ENCODE measurements around the gene IKZF4. TPM values are rescaled to one million over a fixed set of nuclear protein-coding genes. Genes with fewer than 3 reads are reported as not detected.
A peak's percentile ranks its signal among the peaks of the same experiment; 100 is the strongest.

IKZF4 gene
- total RNA-seq, 2 donors from 2014 or later = 3.9 to 9.4 TPM

DNA sequence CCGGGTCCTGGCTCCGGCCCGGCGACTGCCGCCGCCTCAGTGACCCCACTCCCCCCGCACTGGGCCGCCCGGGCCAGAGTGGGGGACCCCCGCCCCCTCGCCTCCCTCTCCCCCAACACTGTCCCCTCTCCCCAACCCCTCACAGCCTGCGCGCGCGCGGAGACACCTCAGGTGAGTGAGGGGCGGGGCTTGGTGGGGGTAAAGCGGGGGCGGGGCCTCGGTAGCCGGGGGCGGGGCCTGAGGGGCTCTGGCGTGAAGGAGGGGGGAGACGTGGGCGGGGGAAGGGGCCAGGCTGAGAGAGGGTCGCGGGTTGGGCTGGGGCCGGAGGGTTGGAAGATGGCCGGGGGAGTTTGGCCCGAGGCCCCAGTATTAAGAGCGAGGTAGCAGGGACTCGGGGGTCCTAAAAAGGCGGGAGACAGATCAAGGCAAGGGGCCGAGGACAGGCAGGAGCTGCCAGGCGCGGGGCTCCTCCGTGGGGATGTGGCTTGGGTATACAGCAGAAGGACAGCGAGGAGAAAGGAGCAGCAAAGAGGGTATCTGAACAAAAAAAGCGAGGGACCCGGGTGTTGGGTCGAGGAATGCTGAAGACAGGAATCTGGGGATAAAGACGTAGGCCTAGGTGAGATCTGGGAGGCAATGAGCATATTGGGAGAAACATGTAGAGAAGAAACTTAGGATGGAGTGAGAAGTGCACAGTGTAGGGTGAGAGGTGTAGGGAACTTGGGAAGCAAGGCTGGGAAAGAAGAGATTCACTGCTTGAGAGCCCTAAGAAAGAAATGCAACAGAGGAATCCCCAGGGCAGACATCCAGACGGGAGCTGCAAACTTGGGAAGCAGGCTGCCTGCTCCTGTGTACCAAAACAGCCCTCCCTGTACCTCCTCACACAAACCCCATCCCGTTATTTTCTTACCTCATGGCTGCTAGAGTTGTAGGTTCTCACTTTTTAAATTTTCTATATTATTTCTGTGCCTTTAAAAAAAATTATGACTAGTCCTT, 13.0 kb upstream of the IKZF4 start:
- peak; percentile 57 to 76 (median 69) for DNase-seq
- Mint-ChIP-seq H3K36me3 (ENCODE audit: low read depth) (no peaks in the 10 kb centered on the region), H3K27ac (peak overlapping the region; percentile 78), H3K27me3 (no peaks in the 10 kb centered on the region), H3K4me3 (peak overlapping the region; percentile 94), H3K4me1 (peaks cover 26% of the 10 kb centered on the region)
- H3K9me3 ChIP-seq (ENCODE audit: control insufficient read depth, low read length, poor library complexity, severe bottlenecking) = no peaks in the 10 kb centered on the region
- peak; percentile 89 for ATAC-seq

DNA sequence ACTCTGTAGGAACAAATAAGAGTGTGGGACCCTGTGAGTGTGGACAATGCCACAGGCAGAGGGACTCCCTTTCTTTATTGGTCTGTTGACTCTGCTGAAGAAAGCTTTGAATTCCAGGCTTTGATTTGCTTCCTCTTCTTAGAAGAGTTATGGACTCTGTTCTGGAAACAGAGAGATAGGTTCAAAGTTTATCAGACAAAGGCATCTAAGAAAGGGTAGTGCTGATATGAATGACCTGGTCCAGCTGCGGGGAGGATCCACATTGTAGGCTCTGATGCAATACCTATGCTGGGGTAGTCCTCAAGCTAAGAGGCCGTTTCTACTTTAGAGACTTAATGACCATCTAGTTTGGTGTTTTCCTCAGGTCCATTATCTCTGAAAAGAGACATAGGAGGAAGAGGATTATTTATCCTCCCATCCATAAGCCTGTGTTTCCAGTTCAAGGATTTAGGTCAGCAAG, 10.7 kb upstream of the IKZF4 start:
- DNase-seq = no peak
- H3K36me3 Mint-ChIP-seq (ENCODE audit: low read depth) = no peaks in the 10 kb centered on the region
- H3K27me3 Mint-ChIP-seq = no peaks in the 10 kb centered on the region
- peaks cover 23% of the 10 kb centered on the region for H3K4me1 Mint-ChIP-seq
- H3K9me3 ChIP-seq (ENCODE audit: control insufficient read depth, low read length, poor library complexity, severe bottlenecking) = no peaks in the 10 kb centered on the region
- H3K27ac Mint-ChIP-seq = no peak overlapping the region
- no peak overlapping the region for H3K4me3 Mint-ChIP-seq
- no peak for ATAC-seq

DNA sequence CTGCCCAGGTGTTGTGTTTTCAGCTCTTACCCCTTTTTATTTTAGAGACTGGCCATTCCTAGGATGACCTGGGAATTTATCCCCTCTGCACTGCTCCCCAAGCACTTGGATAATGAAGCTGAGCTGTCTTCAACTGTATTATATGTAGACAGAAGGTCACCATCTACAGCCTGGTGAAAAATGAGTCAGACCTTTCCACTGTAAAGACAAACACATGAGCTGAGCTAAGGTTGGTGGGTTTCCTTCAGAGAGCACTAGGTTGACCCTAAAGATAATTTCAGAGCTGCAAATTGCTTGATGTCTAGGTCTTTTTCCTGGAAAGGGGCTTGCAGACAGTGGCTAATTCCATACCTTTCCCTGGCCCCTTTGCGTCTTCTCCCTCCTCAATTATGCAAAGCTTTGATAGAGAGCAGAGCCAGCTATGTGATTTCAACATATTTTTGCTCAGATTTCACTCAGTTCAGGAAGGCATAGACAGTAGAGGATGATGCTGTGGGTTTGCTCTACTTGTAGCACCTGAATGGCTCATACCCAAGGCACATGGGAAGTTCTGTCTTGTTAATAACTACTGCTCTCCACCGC, 9.2 kb upstream of the IKZF4 start:
- no peaks in the 10 kb centered on the region for H3K36me3 Mint-ChIP-seq (ENCODE audit: low read depth)
- H3K27me3 Mint-ChIP-seq = no peaks in the 10 kb centered on the region
- no peak overlapping the region for H3K4me3 Mint-ChIP-seq
- no peaks in the 10 kb centered on the region for H3K9me3 ChIP-seq (ENCODE audit: control insufficient read depth, low read length, poor library complexity, severe bottlenecking)
- no peak for DNase-seq
- ATAC-seq = no peak
- H3K4me1 Mint-ChIP-seq = peaks cover 20% of the 10 kb centered on the region
- H3K27ac Mint-ChIP-seq = no peak overlapping the region

DNA sequence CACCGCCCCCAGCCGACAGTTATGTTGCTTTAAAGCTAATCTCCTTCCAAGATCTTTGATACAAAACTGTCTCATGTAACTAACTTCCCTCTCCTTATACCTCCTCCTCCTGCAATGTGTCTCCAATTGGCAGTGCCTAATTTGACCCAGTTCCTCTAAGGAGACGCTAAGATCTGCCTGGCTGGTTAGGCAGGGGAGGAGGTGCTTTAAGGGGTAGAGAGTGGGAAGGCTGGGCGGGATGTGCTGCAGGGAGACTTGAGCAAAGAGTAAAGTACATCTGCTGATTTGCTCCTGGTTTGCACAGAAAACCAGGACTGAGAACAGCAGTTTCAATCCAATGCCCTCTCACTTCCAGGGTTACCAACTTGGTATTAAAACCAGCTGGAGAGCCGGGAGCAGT, 7.4 kb upstream of the IKZF4 start:
- H3K27me3 Mint-ChIP-seq = no peaks in the 10 kb centered on the region
- H3K27ac Mint-ChIP-seq = no peak overlapping the region
- no peak for DNase-seq
- H3K4me1 Mint-ChIP-seq = peaks cover 9% of the 10 kb centered on the region
- ATAC-seq = no peak
- no peak overlapping the region for H3K4me3 Mint-ChIP-seq
- H3K9me3 ChIP-seq (ENCODE audit: control insufficient read depth, low read length, poor library complexity, severe bottlenecking) = no peaks in the 10 kb centered on the region
- no peaks in the 10 kb centered on the region for H3K36me3 Mint-ChIP-seq (ENCODE audit: low read depth)

DNA sequence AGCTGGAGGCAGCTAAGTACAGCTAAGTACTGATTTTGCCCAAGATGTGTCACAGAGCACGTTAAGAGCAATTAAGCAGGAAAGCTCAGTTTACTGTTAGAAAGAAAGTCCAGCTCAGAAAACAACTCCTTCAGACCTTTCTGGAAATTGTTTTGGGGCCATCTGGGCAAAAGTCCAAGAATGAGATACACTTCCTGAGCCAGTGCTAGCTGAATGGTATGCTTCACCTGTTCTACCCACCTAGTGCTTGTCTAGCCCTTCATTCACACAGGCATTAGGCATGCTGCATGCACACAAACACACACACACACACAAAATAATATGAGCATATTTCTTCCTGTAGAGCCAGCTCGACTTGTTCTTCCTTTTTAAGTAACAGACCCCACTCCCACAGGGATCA, 6.6 kb upstream of the IKZF4 start:
- Mint-ChIP-seq H3K4me3 (no peak overlapping the region), H3K27ac (peak overlapping the region; percentile 19), H3K36me3 (ENCODE audit: low read depth) (no peaks in the 10 kb centered on the region), H3K27me3 (no peaks in the 10 kb centered on the region), H3K4me1 (peaks cover 5% of the 10 kb centered on the region)
- ATAC-seq (no peak), DNase-seq (no peak)
- H3K9me3 ChIP-seq (ENCODE audit: control insufficient read depth, low read length, poor library complexity, severe bottlenecking) = no peaks in the 10 kb centered on the region

DNA sequence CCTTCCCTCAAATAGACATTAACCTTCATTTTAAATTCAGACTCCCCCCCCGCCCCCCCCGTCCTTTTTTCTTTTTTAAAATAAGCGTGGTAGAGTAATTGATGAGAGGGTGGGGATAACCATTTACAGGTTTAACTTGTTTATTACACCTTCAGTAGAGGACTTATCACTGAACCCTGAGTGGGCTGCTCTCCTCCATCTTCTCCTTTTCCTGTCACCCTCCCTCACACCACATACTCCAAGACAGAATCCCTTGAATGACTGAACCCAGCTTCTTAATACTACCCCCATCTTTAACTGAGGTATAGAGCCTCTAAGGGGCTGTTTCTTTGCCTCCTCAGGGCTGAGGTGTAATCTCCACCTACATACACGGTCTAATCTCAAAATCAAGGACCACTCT, 3.7 kb upstream of the IKZF4 start:
- H3K4me1 Mint-ChIP-seq = peaks cover 22% of the 10 kb centered on the region
- H3K36me3 Mint-ChIP-seq (ENCODE audit: low read depth) = peaks cover 2% of the 10 kb centered on the region
- ATAC-seq (no peak), DNase-seq (no peak)
- H3K27me3 Mint-ChIP-seq = no peaks in the 10 kb centered on the region
- no peak overlapping the region for H3K4me3 Mint-ChIP-seq
- no peaks in the 10 kb centered on the region for H3K9me3 ChIP-seq (ENCODE audit: control insufficient read depth, low read length, poor library complexity, severe bottlenecking)
- no peak overlapping the region for H3K27ac Mint-ChIP-seq

DNA sequence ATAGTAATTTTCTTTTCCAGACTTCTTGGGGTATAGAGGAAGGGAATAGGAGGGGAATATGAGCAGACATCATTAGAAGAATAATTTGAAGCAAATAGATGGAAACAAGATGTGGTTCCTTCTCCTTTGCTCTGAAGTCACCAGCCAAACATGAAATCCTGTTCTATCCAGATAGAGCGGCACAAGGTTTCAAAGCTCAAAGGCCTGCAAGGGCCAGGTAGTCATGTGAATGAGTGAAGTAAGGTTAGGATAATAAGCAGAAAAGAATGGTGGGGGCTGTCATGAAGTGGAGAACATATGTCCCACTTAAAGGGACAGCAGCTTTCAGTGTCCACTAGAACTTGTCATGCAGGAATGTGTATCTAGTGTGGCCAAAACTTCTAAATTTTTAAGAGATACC, 2.5 kb upstream of the IKZF4 start:
- Mint-ChIP-seq H3K4me1 (peaks cover 26% of the 10 kb centered on the region), H3K36me3 (ENCODE audit: low read depth) (peaks cover 2% of the 10 kb centered on the region), H3K27me3 (no peaks in the 10 kb centered on the region), H3K27ac (no peak overlapping the region), H3K4me3 (no peak overlapping the region)
- H3K9me3 ChIP-seq (ENCODE audit: control insufficient read depth, low read length, poor library complexity, severe bottlenecking) = no peaks in the 10 kb centered on the region
- ATAC-seq (no peak), DNase-seq (no peak)

DNA sequence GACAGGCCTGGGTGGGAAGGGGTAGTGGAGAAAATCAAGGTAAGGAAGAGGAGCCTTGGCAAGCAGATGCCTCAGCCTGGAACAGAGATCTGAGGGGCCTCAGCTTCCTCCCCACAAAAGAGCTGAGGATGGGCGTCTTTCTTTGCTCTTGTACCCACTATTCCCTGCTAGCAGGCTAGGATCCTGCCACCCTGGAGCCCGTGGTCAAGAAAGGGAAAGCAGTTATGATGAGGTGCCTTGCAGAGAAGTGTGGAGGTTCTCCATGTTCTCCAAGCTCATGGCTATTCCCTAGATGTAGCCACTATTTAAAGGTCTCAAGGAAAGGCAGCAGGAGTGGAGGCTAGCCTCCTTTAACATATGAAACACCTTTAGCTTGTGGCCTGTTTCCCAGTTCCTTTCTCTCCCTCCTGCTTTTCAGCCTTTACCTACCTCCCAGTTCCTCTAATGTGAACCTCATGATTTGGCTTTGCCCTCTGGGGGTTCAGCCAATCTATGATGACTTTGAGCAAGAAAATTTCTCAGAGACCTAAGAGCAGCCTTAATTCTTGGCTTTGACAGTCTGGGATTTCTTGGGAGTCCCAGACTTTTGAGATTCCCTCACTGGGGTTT, 1.1 kb downstream of the IKZF4 start:
- H3K27me3 Mint-ChIP-seq = no peaks in the 10 kb centered on the region
- ATAC-seq = peak; percentile 9
- peaks cover 7% of the 10 kb centered on the region for H3K36me3 Mint-ChIP-seq (ENCODE audit: low read depth)
- peaks cover 31% of the 10 kb centered on the region for H3K4me1 Mint-ChIP-seq
- H3K9me3 ChIP-seq (ENCODE audit: control insufficient read depth, low read length, poor library complexity, severe bottlenecking) = no peaks in the 10 kb centered on the region
- peak overlapping the region; percentile 99 for H3K4me3 Mint-ChIP-seq
- peak overlapping the region; percentile 97 for H3K27ac Mint-ChIP-seq
- DNase-seq = no peak

DNA sequence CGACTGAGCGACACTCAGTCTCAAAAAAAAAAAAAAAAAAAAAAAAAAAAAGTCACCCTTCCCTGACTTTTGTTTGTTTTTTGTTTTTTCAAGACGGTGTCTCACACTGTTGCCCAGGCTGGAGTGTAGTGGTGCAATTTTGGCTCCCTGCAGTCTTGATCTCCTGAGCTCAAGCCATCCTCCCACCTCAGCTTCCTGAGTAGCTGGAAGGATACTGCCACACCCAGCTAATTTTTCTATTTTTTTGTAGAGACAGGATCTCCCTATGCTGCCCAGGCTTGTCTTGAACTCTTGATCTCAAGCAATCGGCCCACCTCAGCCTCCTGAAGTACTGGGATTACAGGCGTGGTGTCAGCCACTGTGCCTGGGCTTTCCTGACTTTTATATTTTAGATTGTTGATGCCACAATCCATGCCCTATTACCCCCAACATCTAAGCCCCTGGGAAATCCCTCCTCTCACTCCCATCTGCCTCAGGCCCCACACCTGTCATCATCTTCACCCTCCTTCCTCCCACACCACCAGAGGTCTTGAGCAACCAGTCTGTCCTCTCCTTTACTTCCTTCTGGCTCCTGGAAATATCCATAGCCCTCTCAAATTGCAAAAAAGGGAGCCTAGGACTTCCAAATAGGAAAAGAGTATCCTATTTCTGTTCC, 7.8 kb downstream of the IKZF4 start:
- peak overlapping the region; percentile 39 for H3K27ac Mint-ChIP-seq
- ATAC-seq (no peak), DNase-seq (no peak)
- H3K4me3 Mint-ChIP-seq = peak overlapping the region; percentile 62
- H3K27me3 Mint-ChIP-seq = no peaks in the 10 kb centered on the region
- H3K4me1 Mint-ChIP-seq = peaks cover 29% of the 10 kb centered on the region
- H3K36me3 Mint-ChIP-seq (ENCODE audit: low read depth) = peaks cover 9% of the 10 kb centered on the region
- H3K9me3 ChIP-seq (ENCODE audit: control insufficient read depth, low read length, poor library complexity, severe bottlenecking) = no peaks in the 10 kb centered on the region

GRCh38 chr12:56029166-56029519, 8.3 kb downstream of the IKZF4 start:
- ATAC-seq (no peak), DNase-seq (no peak)
- no peaks in the 10 kb centered on the region for H3K9me3 ChIP-seq (ENCODE audit: control insufficient read depth, low read length, poor library complexity, severe bottlenecking)
- peaks cover 7% of the 10 kb centered on the region for H3K36me3 Mint-ChIP-seq (ENCODE audit: low read depth)
- peak overlapping the region; percentile 62 for H3K4me3 Mint-ChIP-seq
- H3K27ac Mint-ChIP-seq = peak overlapping the region; percentile 39
- H3K27me3 Mint-ChIP-seq = no peaks in the 10 kb centered on the region
- peaks cover 26% of the 10 kb centered on the region for H3K4me1 Mint-ChIP-seq

DNA sequence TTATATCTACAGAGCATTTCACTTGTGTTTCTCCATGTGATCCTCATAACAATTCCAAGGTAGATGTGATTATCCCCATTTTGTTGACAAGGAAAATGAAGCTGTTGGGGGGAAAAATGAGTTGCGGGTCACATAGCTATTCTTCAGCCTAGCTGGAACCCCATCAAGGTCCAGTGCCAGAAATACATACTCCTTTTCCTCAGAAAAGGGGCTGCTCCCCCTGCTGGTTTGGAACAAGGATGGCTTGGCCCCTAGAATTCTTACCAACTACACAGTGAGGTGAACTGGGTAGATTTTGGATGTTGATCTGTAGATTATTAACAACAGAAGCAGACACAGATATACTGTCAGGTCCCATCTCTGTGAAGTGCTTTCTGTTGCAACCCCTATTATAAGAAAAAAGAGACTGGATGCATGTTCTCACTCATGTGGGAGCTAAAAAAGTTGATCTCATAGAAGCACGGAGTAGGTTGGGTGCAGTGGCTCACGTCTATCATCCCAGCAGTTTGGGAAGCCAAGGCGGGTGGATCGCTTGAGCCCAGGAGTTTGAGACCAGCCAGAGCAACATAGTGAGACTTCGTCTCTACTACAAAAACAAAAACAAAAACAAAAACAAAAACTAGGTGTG, 8.9 kb downstream of the IKZF4 start:
- DNase-seq = no peak
- H3K36me3 Mint-ChIP-seq (ENCODE audit: low read depth) = peaks cover 7% of the 10 kb centered on the region
- H3K4me3 Mint-ChIP-seq = no peak overlapping the region
- no peaks in the 10 kb centered on the region for H3K27me3 Mint-ChIP-seq
- peak overlapping the region; percentile 39 for H3K27ac Mint-ChIP-seq
- no peaks in the 10 kb centered on the region for H3K9me3 ChIP-seq (ENCODE audit: control insufficient read depth, low read length, poor library complexity, severe bottlenecking)
- H3K4me1 Mint-ChIP-seq = peaks cover 26% of the 10 kb centered on the region
- peak; percentile 39 for ATAC-seq

- H3K4me1 Mint-ChIP-seq = peaks cover 26% of the 10 kb centered on the region
- H3K9me3 ChIP-seq (ENCODE audit: control insufficient read depth, low read length, poor library complexity, severe bottlenecking) = no peaks in the 10 kb centered on the region
- ATAC-seq (peak; percentile 63), DNase-seq (no peak)
- peaks cover 10% of the 10 kb centered on the region for H3K36me3 Mint-ChIP-seq (ENCODE audit: low read depth)
- peak overlapping the region; percentile 7 for H3K4me3 Mint-ChIP-seq
- H3K27me3 Mint-ChIP-seq = no peaks in the 10 kb centered on the region
- H3K27ac Mint-ChIP-seq = peak overlapping the region; percentile 78
These were observed 11.1 kb downstream of the IKZF4 start for GRCh38 chr12:56031987-56032386.

Data from T-helper 17 cell (primary cell).